ENCODE data around the gene TEC.
A peak's percentile ranks its signal among the peaks of the same experiment; 100 is the strongest.

GRCh38 chr4:48127682-48128404 lies 141.8 kb downstream of the TEC start:
- TF ChIP-seq, protein P1, sequence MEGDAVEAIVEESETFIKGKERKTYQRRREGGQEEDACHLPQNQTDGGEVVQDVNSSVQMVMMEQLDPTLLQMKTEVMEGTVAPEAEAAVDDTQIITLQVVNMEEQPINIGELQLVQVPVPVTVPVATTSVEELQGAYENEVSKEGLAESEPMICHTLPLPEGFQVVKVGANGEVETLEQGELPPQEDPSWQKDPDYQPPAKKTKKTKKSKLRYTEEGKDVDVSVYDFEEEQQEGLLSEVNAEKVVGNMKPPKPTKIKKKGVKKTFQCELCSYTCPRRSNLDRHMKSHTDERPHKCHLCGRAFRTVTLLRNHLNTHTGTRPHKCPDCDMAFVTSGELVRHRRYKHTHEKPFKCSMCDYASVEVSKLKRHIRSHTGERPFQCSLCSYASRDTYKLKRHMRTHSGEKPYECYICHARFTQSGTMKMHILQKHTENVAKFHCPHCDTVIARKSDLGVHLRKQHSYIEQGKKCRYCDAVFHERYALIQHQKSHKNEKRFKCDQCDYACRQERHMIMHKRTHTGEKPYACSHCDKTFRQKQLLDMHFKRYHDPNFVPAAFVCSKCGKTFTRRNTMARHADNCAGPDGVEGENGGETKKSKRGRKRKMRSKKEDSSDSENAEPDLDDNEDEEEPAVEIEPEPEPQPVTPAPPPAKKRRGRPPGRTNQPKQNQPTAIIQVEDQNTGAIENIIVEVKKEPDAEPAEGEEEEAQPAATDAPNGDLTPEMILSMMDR (IDR thresholded peaks at IDR 0.05), result peak in 4 of 6 experiments; percentile 48 to 72 (median 56)
- TF ChIP-seq POLR2A (IDR thresholded peaks at IDR 0.05), result no peak

Data from thyroid gland (tissue), 4 donors.